ENCODE results near the gene COL4A1.

The COL4A1 gene

DNA sequence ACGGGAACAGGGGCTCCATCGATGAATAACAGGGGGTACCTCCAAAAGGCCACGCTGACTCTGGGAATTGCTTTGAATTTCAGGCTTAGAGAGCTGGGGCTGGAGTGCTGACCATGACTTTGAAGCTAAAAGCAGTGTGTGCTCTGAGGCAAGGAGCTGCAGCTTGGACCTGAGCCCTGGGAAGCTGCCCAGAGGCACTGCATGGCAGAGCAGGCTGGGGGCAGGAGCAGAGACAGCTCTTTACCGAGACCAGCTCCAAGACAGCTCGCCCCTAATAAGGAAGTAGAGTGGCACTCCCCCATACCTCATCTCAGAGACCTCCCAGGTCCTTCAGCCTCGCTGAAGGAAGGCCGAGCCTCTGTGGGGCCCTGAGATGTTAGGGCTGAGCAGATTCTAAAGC is 200.2 kb downstream of the COL4A1 start:
- no peak overlapping the region for H3K27ac ChIP-seq
- H2AFZ ChIP-seq (ENCODE audit: low read depth), result no peak overlapping the region
- H3K9ac ChIP-seq, result no peak overlapping the region
- H4K20me1 ChIP-seq (ENCODE audit: insufficient read depth), result no peaks in the 10 kb centered on the region
- H3K27me3 ChIP-seq (ENCODE audit: insufficient read depth, low read depth), result no peaks in the 10 kb centered on the region
- H3K4me3 ChIP-seq (IDR thresholded peaks at IDR 0.05; ENCODE audit: insufficient read depth, low read depth, low read length), result no peak overlapping the region
- H3K79me2 ChIP-seq (ENCODE audit: insufficient read depth, low read depth), result no peaks in the 10 kb centered on the region
- H3K4me1 ChIP-seq (ENCODE audit: low read depth, poor library complexity, severe bottlenecking), result no peaks in the 10 kb centered on the region
- TF ChIP-seq, protein P1, sequence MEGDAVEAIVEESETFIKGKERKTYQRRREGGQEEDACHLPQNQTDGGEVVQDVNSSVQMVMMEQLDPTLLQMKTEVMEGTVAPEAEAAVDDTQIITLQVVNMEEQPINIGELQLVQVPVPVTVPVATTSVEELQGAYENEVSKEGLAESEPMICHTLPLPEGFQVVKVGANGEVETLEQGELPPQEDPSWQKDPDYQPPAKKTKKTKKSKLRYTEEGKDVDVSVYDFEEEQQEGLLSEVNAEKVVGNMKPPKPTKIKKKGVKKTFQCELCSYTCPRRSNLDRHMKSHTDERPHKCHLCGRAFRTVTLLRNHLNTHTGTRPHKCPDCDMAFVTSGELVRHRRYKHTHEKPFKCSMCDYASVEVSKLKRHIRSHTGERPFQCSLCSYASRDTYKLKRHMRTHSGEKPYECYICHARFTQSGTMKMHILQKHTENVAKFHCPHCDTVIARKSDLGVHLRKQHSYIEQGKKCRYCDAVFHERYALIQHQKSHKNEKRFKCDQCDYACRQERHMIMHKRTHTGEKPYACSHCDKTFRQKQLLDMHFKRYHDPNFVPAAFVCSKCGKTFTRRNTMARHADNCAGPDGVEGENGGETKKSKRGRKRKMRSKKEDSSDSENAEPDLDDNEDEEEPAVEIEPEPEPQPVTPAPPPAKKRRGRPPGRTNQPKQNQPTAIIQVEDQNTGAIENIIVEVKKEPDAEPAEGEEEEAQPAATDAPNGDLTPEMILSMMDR (conservative IDR thresholded peaks at IDR 0.05; ENCODE audit: low read depth, low read length), result no peak
- H3K4me2 ChIP-seq, result no peak overlapping the region
- H3K36me3 ChIP-seq (ENCODE audit: insufficient read depth), result no peaks in the 10 kb centered on the region

- no peak overlapping the region for H3K4me3 ChIP-seq (IDR thresholded peaks at IDR 0.05; ENCODE audit: insufficient read depth, low read depth, low read length)
- no peak overlapping the region for H3K27ac ChIP-seq
- TF ChIP-seq, protein P1 (conservative IDR thresholded peaks at IDR 0.05; ENCODE audit: low read depth, low read length), result no peak
- no peak overlapping the region for H2AFZ ChIP-seq (ENCODE audit: low read depth)
- H3K79me2 ChIP-seq (ENCODE audit: insufficient read depth, low read depth), result no peaks in the 10 kb centered on the region
- H3K4me1 ChIP-seq (ENCODE audit: low read depth, poor library complexity, severe bottlenecking), result no peaks in the 10 kb centered on the region
- no peaks in the 10 kb centered on the region for H3K36me3 ChIP-seq (ENCODE audit: insufficient read depth)
- H3K27me3 ChIP-seq (ENCODE audit: insufficient read depth, low read depth), result no peaks in the 10 kb centered on the region
- H4K20me1 ChIP-seq (ENCODE audit: insufficient read depth), result no peaks in the 10 kb centered on the region
- H3K4me2 ChIP-seq, result no peak overlapping the region
- no peak overlapping the region for H3K9ac ChIP-seq
Observed at GRCh38 chr13:110105136-110105535, 201.8 kb downstream of the COL4A1 start.

- Histone ChIP-seq H3K79me2 (ENCODE audit: insufficient read depth, low read depth) (no peaks in the 10 kb centered on the region), H3K27ac (no peak overlapping the region), H3K27me3 (ENCODE audit: insufficient read depth, low read depth) (no peaks in the 10 kb centered on the region), H3K9ac (no peak overlapping the region), H4K20me1 (ENCODE audit: insufficient read depth) (no peaks in the 10 kb centered on the region), H2AFZ (ENCODE audit: low read depth) (no peak overlapping the region), H3K4me2 (no peak overlapping the region), H3K4me1 (ENCODE audit: low read depth, poor library complexity, severe bottlenecking) (no peaks in the 10 kb centered on the region), H3K4me3 (IDR thresholded peaks at IDR 0.05; ENCODE audit: insufficient read depth, low read depth, low read length) (no peak overlapping the region), H3K36me3 (ENCODE audit: insufficient read depth) (no peaks in the 10 kb centered on the region)
- TF ChIP-seq, protein P1 (conservative IDR thresholded peaks at IDR 0.05; ENCODE audit: low read depth, low read length), result no peak
Observed at GRCh38 chr13:110103534-110103933, 203.4 kb downstream of the COL4A1 start.

- H3K79me2 ChIP-seq (ENCODE audit: insufficient read depth, low read depth), result no peaks in the 10 kb centered on the region
- no peaks in the 10 kb centered on the region for H3K27me3 ChIP-seq (ENCODE audit: insufficient read depth, low read depth)
- H2AFZ ChIP-seq (ENCODE audit: low read depth), result no peak overlapping the region
- no peaks in the 10 kb centered on the region for H3K4me1 ChIP-seq (ENCODE audit: low read depth, poor library complexity, severe bottlenecking)
- no peak overlapping the region for H3K4me3 ChIP-seq (IDR thresholded peaks at IDR 0.05; ENCODE audit: insufficient read depth, low read depth, low read length)
- no peak overlapping the region for H3K9ac ChIP-seq
- no peak overlapping the region for H3K27ac ChIP-seq
- TF ChIP-seq, protein P1 (conservative IDR thresholded peaks at IDR 0.05; ENCODE audit: low read depth, low read length), result no peak
- H3K36me3 ChIP-seq (ENCODE audit: insufficient read depth), result no peaks in the 10 kb centered on the region
- no peak overlapping the region for H3K4me2 ChIP-seq
- H4K20me1 ChIP-seq (ENCODE audit: insufficient read depth), result no peaks in the 10 kb centered on the region
Observed at GRCh38 chr13:110103026-110103425, 203.9 kb downstream of the COL4A1 start.
